ENCODE measurements around the gene FOS.

Gene FOS

GRCh38 chr14:75252254-75252837 is 26.3 kb upstream of the FOS start:
- DNase-seq, result no peak

- no peak for DNase-seq
Measured at GRCh38 chr14:75254381-75254822, 24.2 kb upstream of the FOS start.

GRCh38 chr14:75254901-75255584 is 23.6 kb upstream of the FOS start:
- DNase-seq, result no peak

- DNase-seq, result no peak
Measured at GRCh38 chr14:75258079-75258802, 20.4 kb upstream of the FOS start.

- peak; percentile 99 for DNase-seq
Measured at GRCh38 chr14:75258803-75259509, 19.7 kb upstream of the FOS start.

- peak; percentile 63 for DNase-seq
Measured at GRCh38 chr14:75259510-75259855, 19.1 kb upstream of the FOS start.

- no peak for DNase-seq
Measured at GRCh38 chr14:75260025-75260763, 18.4 kb upstream of the FOS start.

- no peak for DNase-seq
Measured at GRCh38 chr14:75261820-75262219, 16.8 kb upstream of the FOS start.

GRCh38 chr14:75262641-75263040 is 16.0 kb upstream of the FOS start:
- DNase-seq, result no peak

- no peak for DNase-seq
Measured at GRCh38 chr14:75264036-75264435, 14.6 kb upstream of the FOS start.

GRCh38 chr14:75267141-75267721 is 11.4 kb upstream of the FOS start:
- DNase-seq, result no peak

- no peak for DNase-seq
Measured at GRCh38 chr14:75268633-75269550, 9.7 kb upstream of the FOS start.

- DNase-seq, result no peak
Measured at GRCh38 chr14:75271514-75271913, 7.1 kb upstream of the FOS start.

- DNase-seq, result peak; percentile 40
Measured at GRCh38 chr14:75273272-75274049, 5.2 kb upstream of the FOS start.

- no peak for DNase-seq
Measured at GRCh38 chr14:75274050-75274898, 4.4 kb upstream of the FOS start.

- no peak for DNase-seq
Measured at GRCh38 chr14:75274899-75275569, 3.6 kb upstream of the FOS start.

GRCh38 chr14:75275598-75275997 is 3.0 kb upstream of the FOS start:
- no peak for DNase-seq

GRCh38 chr14:75277008-75277814 is 1.4 kb upstream of the FOS start:
- DNase-seq, result no peak

All from NCI-H1694 (cell line).